ENCODE results near the gene ANKRD6. TPM values are rescaled to one million over a fixed set of nuclear protein-coding genes. Genes with fewer than 3 reads are reported as not detected.

ANKRD6 gene
- total RNA-seq, result 2.5 and 10.1 TPM in 2 replicates

GRCh38 chr6:89432875-89433251 is at the start of gene ANKRD6:
ANKRD6 (plus strand) TSS chr6:89433152; CDS start chr6:89566977, 133,825 bp downstream.

GRCh38 chr6:89412071-89413005 is 20.6 kb upstream of the ANKRD6 start, which contains the start of gene RRAGD:
RRAGD (minus strand) TSS chr6:89412273; CDS start chr6:89411993, 280 bp downstream.

GRCh38 chr6:89638320-89639195 is 205.6 kb downstream of the ANKRD6 start, which contains the start of gene LYRM2:
LYRM2 (minus strand) TSS chr6:89638747; CDS start chr6:89638716, 31 bp downstream.

Other genes starting within 250 kb of the ANKRD6 start
- not detected in 2 replicates for gene GABRR1, start 215.8 kb upstream of the ANKRD6 start, total RNA-seq
- gene GABRR2, start 117.9 kb upstream of the ANKRD6 start, total RNA-seq, result 0.19 and 0.56 TPM in 2 replicates
- gene UBE2J1, start 80.4 kb upstream of the ANKRD6 start, total RNA-seq, result 23.7 and 39.3 TPM in 2 replicates
- 0.19 and 7.0 TPM in 2 replicates for gene RRAGD, start 20.9 kb upstream of the ANKRD6 start, total RNA-seq
- 24.5 and 27.6 TPM in 2 replicates for gene LYRM2, start 205.6 kb downstream of the ANKRD6 start, total RNA-seq

Measured in regular cardiac myocyte (primary cell).